GM19328 (cell line): Measurements from ENCODE around the gene SOX8.

ENCODE experiments used
- ATAC-seq: cut with Tn5 transposase; IDR thresholded peaks from one replicate; pipeline ENCODE4 v1.9.1; 2021; ENCODE audit warnings: mild to moderate bottlenecking, moderate library complexity; ENCODE audit not compliant: unreplicated experiment

SOX8 gene

DNA sequence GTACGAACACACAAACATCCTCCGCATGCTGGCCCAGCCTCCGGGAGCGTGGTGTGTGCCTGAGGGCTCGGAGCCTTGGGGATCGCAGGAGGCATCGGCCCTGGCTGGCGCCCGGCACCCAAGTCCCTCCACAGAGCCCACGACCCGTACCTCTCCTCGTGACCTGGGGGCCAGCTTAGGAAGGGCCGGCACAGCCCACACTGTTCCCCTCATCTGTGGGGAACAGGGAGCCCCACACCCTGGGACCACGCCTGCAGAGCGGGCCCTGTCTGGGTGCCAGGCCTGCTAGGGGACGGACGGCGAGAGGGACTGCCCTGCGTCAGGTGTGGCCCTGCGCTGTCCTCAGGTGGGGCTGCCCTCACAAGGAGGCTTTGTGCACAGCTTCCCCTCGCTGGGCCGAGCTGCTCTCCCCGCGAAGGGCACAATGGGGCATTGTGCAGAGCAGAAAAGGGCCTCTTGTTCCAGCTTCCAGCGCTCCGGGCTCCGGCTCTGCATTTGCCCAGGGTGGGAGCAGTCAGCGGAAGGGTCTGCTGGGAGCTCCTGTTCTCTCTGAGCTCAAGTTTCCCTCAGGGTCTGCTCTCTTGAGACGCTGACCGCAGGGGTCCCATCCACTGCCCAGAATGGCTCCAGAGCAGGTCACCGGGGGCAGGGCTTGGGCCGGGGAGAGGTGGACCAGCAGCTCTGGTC lies 9.1 kb upstream of the SOX8 start:
- ATAC-seq: no peak

DNA sequence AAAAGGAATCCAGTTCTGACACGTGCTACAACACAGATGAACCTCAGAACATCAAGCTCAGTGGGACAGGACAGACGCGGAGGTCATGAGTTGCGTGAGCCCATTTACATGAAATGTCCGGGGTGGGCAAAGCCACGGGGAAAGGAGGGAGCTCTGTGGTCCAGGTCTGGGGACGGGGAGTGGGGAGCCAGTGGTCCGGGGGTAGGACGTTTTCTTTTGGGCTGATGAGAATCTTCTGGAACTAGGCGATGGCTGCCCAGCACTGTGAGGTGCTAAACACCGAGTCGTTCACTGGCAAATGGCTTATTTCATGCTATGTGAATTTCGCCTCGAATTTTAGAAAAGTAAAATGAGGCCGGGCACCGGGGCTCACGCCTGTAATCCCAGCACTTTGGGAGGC lies 8.2 kb upstream of the SOX8 start:
- ATAC-seq: no peak

DNA sequence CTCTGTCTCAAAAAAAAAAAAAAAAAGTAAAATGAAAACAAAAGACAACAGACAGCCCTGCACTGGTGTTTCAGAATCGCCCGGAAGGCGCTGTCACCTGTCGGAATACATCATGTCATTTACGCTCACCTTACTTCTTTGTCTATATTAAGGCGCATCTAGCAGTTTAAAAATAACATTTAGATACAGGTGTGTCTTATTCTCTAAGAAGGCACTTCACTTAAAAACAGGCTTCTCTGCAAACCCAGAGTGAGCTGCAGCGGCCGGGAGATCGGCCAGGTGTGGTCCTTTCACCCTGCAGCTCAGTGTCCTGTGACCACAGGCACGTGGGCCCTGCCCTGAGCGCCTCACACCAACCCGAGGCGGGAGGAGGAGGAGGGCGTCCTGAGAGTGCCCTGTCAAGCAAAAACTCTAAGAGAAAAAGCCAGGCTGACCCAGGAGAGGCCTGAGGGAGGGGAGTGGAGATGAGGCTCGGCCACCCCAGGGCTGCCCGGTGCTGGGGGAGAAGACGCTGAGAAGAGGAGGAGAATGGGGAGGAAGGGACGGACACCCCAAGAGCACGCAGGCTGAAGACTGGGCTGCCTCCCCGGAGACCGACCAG lies 7.5 kb upstream of the SOX8 start:
- ATAC-seq: no peak

DNA sequence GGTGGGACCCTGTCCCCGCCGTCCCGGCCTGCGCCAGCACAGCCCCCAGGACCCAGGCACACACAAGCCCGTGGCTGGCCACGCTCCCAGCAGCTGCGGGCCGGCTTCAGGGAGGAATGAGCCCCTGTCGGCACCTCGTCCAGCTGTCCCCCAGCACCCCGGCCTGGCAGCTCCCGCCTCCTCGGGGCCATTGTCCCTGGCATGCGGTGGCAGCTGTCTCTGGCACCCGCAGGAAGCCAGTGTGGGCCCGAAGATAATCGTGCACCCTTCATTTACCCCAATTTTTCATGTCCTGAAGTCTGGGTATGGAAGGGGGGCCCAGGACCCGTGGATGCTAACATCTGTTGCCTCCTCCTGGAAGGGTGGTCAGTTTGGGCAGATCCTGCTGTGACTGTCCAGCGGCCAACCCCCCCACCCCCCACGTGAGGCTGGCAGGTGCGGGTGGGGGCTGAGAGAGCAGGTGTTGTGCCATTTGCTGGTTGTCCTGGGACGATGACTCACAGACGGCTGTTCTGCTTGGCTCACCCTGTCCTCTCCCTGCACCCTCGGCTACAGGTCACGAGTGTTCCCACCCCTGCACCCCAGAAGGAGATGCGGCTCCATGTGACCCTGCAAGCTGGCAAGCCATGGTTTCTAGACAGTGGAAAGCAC lies 6.8 kb upstream of the SOX8 start:
- no peak for ATAC-seq

DNA sequence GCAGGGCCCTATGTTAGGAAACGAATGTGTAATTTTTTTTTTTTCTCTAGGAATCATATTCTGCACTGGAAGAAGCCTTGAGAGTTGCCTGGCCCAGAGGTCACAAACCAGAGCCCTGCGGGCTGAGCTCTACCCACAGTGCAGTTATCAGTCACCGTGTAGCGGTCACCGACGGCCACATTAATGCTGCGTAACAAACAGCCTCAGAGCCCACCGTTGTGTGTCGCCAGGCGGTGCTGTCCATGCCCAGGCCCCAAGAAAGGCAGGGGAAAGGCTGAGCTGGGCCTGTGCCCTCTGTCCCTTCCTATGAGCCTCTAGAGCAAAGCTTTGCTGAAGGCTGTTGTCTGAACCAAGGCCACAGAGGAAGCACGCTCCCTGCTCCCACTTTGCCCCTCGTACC lies 6.3 kb upstream of the SOX8 start:
- ATAC-seq: no peak

DNA sequence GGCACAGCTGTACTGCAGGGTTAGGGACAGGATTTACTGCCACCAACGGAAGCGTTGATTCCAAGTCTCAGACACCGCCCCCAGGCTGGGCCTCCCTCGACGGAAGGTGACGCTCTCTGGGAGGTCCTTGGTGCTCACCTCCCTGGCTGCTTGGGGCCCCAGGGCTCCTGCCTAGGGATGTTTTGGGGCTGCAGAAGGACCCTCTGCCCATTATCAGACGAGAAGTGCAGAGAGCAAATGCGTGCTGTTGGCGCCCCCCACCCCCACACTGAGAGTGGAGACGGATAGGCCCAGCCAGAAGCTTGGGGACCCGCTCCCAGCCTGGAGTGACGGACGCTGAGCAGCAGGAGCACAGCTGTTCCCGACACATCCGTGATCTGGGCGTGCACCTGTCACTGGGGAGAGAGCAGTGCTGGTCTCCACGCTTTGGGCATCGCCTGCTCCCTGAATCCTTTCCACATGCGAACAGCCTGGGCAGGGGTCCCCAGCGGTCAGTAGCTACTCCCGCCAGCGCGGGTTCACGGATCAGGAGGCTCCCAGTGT lies 5.1 kb upstream of the SOX8 start:
- ATAC-seq: no peak

DNA sequence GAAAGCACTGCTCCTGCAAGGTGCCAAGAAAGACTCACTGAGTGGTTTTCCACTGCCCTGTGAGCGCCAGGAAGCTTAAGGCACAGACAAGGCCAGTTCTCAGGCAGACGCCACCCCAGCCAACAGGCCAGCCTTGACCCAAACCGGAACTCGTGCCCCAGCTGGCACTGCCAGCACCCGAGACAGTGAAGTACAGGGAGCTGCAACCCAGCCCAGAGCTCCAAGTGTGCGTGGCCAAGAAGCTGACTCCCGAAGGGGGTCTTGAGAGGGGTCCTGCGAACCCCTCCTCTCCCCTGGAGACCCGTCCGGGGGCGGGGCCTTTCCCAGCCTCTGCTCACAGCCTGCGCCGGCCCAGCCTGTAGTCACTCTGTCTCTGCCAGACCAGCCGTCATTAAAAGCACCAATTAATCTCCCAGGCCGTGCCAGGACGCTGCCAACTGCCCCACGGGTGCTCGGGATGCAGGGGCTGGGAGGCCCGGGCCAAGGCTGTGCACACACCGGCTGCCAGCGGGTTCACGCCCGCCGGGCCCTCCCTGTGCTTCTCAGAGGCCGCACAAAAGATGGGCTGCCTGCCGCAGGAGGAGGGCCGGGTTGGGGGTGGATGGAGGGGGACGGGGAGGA lies 4.4 kb upstream of the SOX8 start:
- ATAC-seq: no peak

DNA sequence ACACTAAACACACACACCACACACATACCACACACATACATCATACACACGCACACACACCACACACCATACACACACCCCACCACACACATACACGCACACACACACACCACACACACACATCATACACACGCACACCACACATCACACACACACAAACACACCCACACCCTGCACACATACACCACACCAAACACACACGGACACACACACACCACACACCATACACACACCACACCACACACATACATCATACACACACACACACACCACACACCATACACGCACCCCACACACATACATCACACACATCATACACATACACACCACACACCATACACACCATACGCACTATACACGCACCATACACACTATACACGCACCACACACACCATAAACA lies 3.7 kb upstream of the SOX8 start:
- no peak for ATAC-seq

DNA sequence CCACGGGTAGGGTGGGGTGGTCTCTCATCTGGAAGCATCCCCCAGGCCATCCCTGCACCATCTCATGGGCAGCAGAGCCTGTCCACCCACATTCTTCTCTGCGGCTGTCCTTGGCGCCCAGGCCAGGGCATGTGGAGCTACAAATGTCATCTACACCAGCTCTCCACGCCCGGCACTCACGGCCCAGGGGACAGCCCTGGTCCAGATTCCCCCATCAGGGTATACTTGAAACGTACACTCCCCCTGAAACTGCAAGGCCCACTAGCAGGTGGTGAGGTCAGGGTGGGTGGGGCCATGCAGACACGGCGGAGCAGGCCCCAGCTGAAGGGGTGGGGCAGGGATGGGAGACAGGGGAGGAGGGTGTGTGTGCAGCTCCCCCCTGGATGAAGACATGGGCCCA lies 3.2 kb upstream of the SOX8 start:
- no peak for ATAC-seq

DNA sequence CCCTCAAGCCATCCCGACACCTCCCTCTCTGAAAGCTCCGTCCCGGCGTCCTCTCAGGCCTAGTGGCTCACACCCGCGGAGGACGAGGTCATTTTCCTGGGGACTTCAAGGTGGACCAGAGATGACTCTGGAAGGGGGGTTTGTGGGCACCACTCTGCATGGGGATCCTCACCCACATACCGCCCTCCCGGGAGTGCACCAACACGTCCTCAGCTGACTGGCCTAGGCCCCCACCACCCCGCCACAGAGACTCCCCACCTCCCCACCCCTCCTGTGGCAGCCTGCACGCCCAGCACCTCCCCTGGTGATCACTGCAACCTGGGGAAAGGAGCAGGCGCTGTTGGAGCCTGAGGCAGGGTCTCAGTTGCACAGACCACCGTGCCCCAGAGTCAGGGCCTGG lies 2.4 kb upstream of the SOX8 start:
- ATAC-seq: no peak

DNA sequence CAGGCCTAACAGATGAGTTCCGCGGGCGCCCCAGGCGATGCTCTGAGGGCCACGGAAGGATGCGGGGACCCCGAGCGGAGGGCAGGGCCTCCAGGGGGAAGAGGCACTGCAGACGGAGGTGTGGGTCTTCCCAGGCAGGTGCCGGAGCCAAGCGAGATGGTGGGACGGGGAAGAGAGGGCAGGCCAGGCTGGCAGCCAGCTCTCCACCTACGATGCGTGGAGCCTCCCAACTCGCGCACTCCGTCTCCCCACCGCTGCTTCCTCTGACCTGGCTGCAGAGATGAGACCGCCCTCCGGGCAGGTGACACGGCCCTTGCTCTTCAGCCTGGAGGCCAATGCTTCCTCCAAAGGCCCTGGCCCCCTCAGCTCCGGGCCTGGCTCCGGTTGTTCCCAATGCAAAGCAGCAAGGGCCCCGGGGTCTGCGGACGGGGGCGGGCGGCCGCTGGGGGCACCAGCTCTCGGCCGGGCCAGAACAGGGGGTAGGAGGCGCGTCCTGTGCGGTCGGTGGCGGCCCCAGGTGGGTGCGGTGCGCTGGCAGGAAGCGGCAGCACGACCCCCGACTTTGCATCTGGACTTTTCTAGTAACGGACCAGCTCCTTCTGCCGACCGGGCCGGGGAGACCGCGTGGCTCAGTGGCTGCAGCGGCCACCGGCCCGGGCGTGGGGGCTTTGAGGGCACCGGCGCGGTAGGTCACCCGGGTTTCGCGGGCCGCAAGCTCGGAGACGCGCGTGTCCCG lies 1.5 kb upstream of the SOX8 start:
- no peak for ATAC-seq

DNA sequence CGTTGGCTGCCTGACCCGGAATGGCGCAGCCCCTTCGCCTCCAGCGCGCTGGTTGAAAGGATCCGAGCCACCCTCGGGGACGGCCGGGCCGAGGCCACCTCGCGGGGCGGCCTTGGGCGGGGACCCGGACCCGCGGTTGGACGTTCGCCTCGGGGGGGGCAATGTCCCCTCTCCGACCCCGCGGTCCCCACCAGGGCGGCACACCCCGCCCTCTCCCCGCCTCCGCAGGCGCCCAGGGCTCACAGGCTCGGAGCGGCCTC lies 1.0 kb upstream of the SOX8 start:
- ATAC-seq: no peak

DNA sequence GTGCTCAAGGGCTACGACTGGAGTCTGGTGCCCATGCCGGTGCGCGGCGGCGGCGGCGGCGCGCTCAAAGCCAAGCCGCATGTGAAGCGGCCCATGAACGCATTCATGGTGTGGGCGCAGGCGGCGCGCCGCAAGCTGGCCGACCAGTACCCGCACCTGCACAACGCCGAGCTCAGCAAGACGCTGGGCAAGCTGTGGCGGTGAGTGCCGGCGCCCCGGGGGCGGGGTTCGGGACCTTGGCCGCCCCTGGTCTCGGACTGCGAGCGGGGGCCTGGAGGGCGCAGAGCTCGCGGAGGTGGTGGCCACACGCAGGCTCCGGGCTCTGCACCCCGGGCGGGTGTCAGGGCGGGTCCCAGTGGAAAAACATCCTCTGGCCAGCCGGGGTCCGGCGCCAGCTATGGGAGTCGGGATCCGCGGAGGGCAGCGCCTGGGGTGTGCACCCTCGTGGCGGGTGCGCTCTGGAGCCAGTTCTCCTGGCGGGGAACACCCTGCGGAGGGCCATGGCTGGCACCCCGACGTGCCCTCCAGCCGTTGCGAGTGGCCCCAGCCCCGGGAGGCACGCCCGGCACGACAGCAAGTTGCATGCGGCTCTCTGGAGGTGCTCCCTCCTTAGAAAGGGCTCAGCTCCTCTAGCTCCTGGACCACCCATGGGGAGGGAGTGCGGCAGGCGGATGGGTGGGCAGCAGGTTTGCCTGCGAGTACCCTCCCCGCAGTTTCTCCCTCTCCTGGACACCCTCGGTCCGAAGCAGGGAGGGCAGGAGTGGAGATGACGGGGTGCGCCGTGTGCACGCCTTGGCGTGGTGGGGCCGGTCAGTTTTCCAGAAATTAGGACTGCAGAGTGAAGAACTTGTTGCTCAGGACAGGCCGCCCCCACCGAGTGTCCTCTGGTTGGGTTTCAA lies 824 bp downstream of the SOX8 start:
- no peak for ATAC-seq

DNA sequence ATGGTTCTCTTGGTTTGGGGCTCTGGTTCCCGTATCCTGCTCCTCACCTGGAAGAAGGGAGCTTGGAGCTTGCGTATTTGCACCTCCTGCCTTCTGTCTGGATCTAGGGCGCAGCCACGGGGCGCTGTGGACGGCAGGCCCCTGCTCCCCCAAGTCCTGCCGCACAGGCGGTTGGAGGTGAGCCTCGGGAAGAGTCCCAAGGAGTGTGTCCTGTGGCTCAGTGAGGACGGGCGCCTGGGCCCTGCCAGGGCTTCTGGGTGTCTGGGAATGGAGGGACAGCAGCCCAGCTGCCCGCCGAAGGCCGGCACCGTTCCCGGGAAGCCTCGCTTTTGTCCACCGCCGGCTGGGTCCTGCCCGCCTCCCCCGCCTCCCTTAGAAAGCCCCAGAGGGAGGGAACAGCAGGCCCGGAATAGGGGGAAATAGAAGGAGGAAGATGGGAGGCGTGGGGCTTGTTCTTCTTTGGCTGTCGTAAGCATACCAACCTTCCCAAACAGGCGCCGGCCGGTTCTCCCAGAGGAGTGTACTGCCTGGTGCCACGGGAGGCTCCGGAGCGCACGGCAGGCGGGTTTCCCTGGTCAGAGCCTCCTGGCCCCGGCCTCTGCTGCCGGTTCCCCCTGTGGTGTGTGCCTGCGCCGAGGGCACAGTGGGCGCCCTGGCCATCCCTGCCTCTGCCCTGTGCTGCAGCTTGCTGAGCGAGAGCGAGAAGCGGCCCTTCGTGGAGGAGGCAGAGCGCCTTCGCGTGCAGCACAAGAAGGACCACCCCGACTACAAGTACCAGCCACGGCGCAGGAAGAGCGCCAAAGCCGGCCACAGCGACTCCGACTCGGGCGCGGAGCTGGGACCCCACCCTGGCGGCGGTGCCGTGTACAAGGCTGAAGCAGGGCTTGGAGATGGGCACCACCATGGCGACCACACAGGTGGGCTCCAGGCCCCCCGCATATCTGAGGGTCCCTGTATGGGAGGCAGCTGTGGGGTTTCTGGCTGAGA lies 1.8 kb downstream of the SOX8 start:
- ATAC-seq: no peak

DNA sequence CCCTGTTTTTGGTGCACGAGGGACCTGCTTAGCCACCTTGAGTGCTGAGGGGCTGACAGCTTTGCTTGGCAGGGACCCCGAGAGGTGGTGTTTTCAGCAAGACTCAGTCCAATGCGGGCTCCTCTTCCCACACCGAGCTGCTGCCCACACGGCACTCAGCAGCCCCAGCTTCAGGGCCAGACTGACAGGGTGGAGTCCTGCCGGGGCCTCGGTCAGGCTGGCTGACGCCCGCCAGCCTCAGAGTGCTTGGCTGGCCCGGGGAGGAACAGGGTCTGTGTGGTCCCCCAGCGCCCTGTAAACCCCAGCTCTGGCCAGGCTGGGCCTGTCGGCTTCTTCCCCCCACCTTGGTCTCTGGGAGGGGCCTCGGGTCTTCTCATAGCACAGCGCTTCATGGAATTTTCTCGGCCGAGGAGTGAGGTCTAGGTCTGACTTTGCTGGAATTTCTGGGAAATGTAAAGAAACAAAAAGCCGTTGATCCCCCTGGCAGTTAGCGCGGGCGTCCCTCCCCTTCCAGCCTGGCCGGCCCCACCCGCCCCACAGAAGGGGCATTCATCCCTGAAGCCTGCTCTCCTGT lies 2.6 kb downstream of the SOX8 start:
- ATAC-seq: no peak

DNA sequence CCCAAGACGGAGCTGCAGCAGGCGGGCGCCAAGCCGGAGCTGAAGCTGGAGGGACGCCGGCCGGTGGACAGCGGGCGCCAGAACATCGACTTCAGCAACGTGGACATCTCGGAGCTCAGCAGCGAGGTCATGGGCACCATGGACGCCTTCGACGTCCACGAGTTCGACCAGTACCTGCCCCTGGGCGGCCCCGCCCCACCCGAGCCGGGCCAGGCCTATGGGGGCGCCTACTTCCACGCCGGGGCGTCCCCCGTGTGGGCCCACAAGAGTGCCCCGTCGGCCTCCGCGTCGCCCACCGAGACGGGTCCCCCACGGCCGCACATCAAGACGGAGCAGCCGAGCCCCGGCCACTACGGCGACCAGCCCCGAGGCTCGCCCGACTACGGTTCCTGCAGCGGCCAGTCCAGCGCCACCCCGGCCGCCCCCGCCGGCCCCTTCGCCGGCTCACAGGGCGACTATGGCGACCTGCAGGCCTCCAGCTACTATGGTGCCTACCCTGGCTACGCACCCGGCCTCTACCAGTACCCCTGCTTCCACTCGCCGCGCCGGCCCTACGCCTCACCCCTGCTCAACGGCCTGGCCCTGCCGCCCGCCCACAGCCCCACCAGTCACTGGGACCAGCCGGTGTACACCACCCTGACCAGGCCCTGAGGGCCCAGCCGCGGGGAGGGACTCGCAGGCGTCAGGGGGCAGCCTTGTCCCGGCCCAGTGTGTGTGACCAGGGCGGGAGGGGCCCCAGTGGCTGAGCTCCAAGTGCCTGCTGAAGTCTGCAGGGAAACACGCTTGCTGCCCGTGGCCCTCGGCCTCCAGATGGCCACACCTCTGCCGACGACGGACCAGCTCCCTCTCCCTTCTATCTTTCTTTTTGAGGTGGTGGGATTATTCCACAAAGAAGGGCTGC lies 3.4 kb downstream of the SOX8 start:
- ATAC-seq: no peak

DNA sequence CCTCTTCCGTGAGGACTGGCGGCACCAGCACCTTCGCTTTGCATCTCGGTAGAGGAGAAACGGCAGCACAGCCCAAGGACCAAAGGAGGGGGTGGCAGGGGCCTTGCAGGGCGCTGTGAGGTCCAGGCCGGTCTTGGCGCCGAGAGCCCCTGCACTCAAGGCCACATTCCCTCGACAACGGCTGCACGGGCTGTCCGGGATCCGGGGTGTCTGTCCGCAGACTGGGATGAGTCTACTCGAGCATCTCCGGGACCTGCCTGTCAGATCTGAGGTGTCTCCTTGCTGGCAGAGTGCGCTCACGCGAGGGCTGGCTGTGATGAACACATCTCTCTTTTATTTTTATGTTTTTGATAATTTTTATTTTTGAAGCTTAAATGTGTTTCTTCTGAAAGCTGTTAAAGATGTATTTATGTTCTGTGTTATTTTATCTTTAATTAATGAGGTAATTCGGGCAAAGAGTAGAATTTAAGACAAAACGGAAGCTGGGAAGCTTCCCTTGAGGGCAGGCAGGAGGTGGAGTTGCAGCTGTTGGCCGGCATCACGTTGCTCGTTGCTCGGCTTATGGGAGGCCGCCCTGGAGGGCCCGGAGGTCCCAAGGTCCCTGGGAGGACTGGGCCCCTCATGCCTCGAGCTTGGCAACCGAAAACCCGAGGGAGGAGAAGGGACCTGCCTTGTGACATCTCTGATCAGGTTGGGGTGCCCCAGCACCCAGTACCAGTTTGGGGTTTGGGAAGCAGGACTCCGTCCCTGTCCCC lies 4.3 kb downstream of the SOX8 start:
- no peak for ATAC-seq
